HEK293 (cell line): ENCODE data around the gene IL11RA.

Experiments used
- EGR2 ChIP-seq: fragments of 450-650 bp; formaldehyde crosslinking; IDR thresholded peaks from 2 replicates; pipeline ENCODE4 v1.5.1; 2016; ENCODE audit warnings: low read depth, missing biosample characterization, missing genetic modification characterization
- FEZF1 ChIP-seq: fragments of 450-650 bp; formaldehyde crosslinking; IDR thresholded peaks from 2 replicates; pipeline ENCODE4 v1.5.1; 2016; ENCODE audit warnings: missing biosample characterization, missing genetic modification characterization
- HOXC10 ChIP-seq: sonication (generic); formaldehyde crosslinking; IDR thresholded peaks from 2 replicates; pipeline ENCODE4 v1.8.1; 2023; ENCODE audit warnings: mild to moderate bottlenecking, missing genetic modification reagents
- HOXD13 ChIP-seq: sonication (generic); formaldehyde crosslinking; IDR thresholded peaks from 2 replicates; pipeline ENCODE4 v1.8.0; 2022; ENCODE audit warnings: missing genetic modification reagents, borderline replicate concordance
- KLF1 ChIP-seq: fragments of 450-650 bp; formaldehyde crosslinking; IDR thresholded peaks from 2 replicates; pipeline ENCODE4 v1.5.1; 2016; ENCODE audit warnings: missing biosample characterization, missing genetic modification characterization
- KLF17 ChIP-seq: fragments of 450-650 bp; formaldehyde crosslinking; IDR thresholded peaks from 2 replicates; pipeline ENCODE4 v1.5.1; 2016; ENCODE audit warnings: missing biosample characterization, missing genetic modification characterization
- PATZ1 ChIP-seq: fragments of 450-650 bp; formaldehyde crosslinking; IDR thresholded peaks from 2 replicates; pipeline ENCODE4 v1.5.1; 2016; ENCODE audit warnings: missing biosample characterization, missing genetic modification characterization
- REPIN1 ChIP-seq: fragments of 450-650 bp; formaldehyde crosslinking; IDR thresholded peaks from 2 replicates; pipeline ENCODE4 v1.5.1; 2017; ENCODE audit warnings: missing biosample characterization, missing genetic modification characterization, low read depth
- TRIM28 ChIP-seq: IDR thresholded peaks from 2 replicates; pipeline ENCODE4 v1.6.1; 2011; ENCODE audit warnings: low read length, control low read depth, borderline replicate concordance
- ZBTB26 ChIP-seq: fragments of 450-650 bp; formaldehyde crosslinking; optimal IDR thresholded peaks from 2 replicates; pipeline ENCODE3; 2016; ENCODE audit warnings: missing biosample characterization, mild to moderate bottlenecking, missing genetic modification characterization
- ZBTB44 ChIP-seq: fragments of 450-650 bp; IDR thresholded peaks from 2 replicates; pipeline ENCODE4 v1.5.1; 2018; ENCODE audit warnings: missing biosample characterization, mild to moderate bottlenecking, missing genetic modification characterization
- ZBTB6 ChIP-seq: fragments of 450-650 bp; formaldehyde crosslinking; IDR thresholded peaks from 2 replicates; pipeline ENCODE4 v1.5.1; 2017; ENCODE audit warnings: missing biosample characterization, missing genetic modification characterization
- ZFHX2 ChIP-seq: fragments of 450-650 bp; formaldehyde crosslinking; conservative IDR thresholded peaks from 2 replicates; pipeline ENCODE4 v1.5.1; 2016; ENCODE audit warnings: missing biosample characterization, missing genetic modification characterization
- ZFP3 ChIP-seq: fragments of 450-650 bp; formaldehyde crosslinking; IDR thresholded peaks from 2 replicates; pipeline ENCODE4 v1.5.1; 2016; ENCODE audit warnings: low read depth, missing biosample characterization, missing genetic modification characterization
- ZFP41 ChIP-seq: fragments of 450-650 bp; formaldehyde crosslinking; IDR thresholded peaks from 2 replicates; pipeline ENCODE4 v1.5.1; 2016; ENCODE audit warnings: missing biosample characterization, missing genetic modification characterization, borderline replicate concordance
- ZNF16 ChIP-seq: fragments of 450-650 bp; formaldehyde crosslinking; IDR thresholded peaks from 2 replicates; pipeline ENCODE4 v1.5.1; 2016; ENCODE audit warnings: low read depth, missing biosample characterization, missing genetic modification characterization
- ZNF211 ChIP-seq: fragments of 450-650 bp; formaldehyde crosslinking; IDR thresholded peaks from 2 replicates; pipeline ENCODE4 v1.5.1; 2016; ENCODE audit warnings: low read depth, missing biosample characterization, missing genetic modification characterization
- ZNF26 ChIP-seq: fragments of 450-650 bp; formaldehyde crosslinking; IDR thresholded peaks from 2 replicates; pipeline ENCODE4 v1.5.1; 2016; ENCODE audit warnings: missing biosample characterization, missing genetic modification characterization
- ZNF266 ChIP-seq: fragments of 450-650 bp; formaldehyde crosslinking; IDR thresholded peaks from 2 replicates; pipeline ENCODE4 v1.5.1; 2016; ENCODE audit warnings: missing biosample characterization, missing genetic modification characterization, low read depth
- ZNF280D ChIP-seq: fragments of 450-650 bp; formaldehyde crosslinking; IDR thresholded peaks from 2 replicates; pipeline ENCODE4 v1.5.1; 2016; ENCODE audit warnings: missing biosample characterization, missing genetic modification characterization
- ZNF37A ChIP-seq: fragments of 450-650 bp; IDR thresholded peaks from 2 replicates; pipeline ENCODE4 v1.5.1; 2018; ENCODE audit warnings: missing biosample characterization, missing genetic modification characterization
- ZNF48 ChIP-seq: fragments of 450-650 bp; formaldehyde crosslinking; IDR thresholded peaks from 2 replicates; pipeline ENCODE4 v1.5.1; 2016; ENCODE audit warnings: missing biosample characterization, missing genetic modification characterization
- ZNF529 ChIP-seq: fragments of 450-650 bp; formaldehyde crosslinking; IDR thresholded peaks from 2 replicates; pipeline ENCODE4 v1.5.1; 2017; ENCODE audit warnings: missing genetic modification characterization, missing biosample characterization; ENCODE audit not compliant: insufficient replicate concordance
- ZNF596 ChIP-seq: fragments of 450-650 bp; IDR thresholded peaks from 2 replicates; pipeline ENCODE4 v1.5.0; 2018; ENCODE audit warnings: missing biosample characterization, mild to moderate bottlenecking, missing genetic modification characterization, moderate library complexity
- ZNF623 ChIP-seq: fragments of 450-650 bp; formaldehyde crosslinking; IDR thresholded peaks from 2 replicates; pipeline ENCODE4 v1.5.1; 2016; ENCODE audit warnings: missing biosample characterization, missing genetic modification characterization
- ZNF707 ChIP-seq: fragments of 450-650 bp; formaldehyde crosslinking; IDR thresholded peaks from 2 replicates; pipeline ENCODE4 v1.5.1; 2016; ENCODE audit warnings: missing biosample characterization, missing genetic modification characterization
- ZNF747 ChIP-seq: fragments of 450-650 bp; formaldehyde crosslinking; IDR thresholded peaks from 2 replicates; pipeline ENCODE4 v1.5.1; 2016; ENCODE audit warnings: missing biosample characterization, missing genetic modification characterization
- ZXDB ChIP-seq: fragments of 450-650 bp; formaldehyde crosslinking; IDR thresholded peaks from 2 replicates; pipeline ENCODE4 v1.5.1; 2016; ENCODE audit warnings: missing biosample characterization, missing genetic modification characterization

The IL11RA gene

GRCh38 chr9:34637356-34638137 is 14.4 kb upstream of the IL11RA start, which contains the start of gene SIGMAR1 (continued):
- no peak for TF ChIP-seq ZNF529 (tag by site-specific recombination)
- peak; percentile 91 for TF ChIP-seq ZNF37A (tag by site-specific recombination)
- 0 out of 2 replicates have a peak, but pooled peaks have one; percentile 31 for TF ChIP-seq ZNF596
- no peak for TF ChIP-seq KLF17 (tag by site-specific recombination)
- TF ChIP-seq ZNF211 = no peak
- TF ChIP-seq FEZF1 = no peak
- TF ChIP-seq ZBTB6 (tag by site-specific recombination) = 0 out of 2 replicates have a peak, but pooled peaks have one; percentile 25
- peak; percentile 95 for TF ChIP-seq ZFHX2 (tag by site-specific recombination)
- TF ChIP-seq ZNF747 (tag by site-specific recombination) = no peak
- no peak for TF ChIP-seq ZNF280D (tag by site-specific recombination)
- TF ChIP-seq EGR2 (tag by site-specific recombination) = peak; percentile 71
- peak; percentile 77; the same call in 1 of the 2 replicates for TF ChIP-seq HOXD13 (CRISPR knock-in tag)
- TF ChIP-seq TRIM28 = peak; percentile 56; the same call in 1 of the 2 replicates
- TF ChIP-seq PATZ1 (tag by site-specific recombination) = peak; percentile 80
- peak; percentile 91 for TF ChIP-seq KLF1
- no peak for TF ChIP-seq ZNF707 (tag by site-specific recombination)
- TF ChIP-seq ZNF16 (tag by site-specific recombination) = no peak
- TF ChIP-seq ZNF266 (tag by site-specific recombination) = no peak
- 0 out of 2 replicates have a peak, but pooled peaks have one; percentile 33 for TF ChIP-seq ZXDB (tag by site-specific recombination)
- TF ChIP-seq ZNF26 = no peak
- TF ChIP-seq HOXC10 (CRISPR knock-in tag) = 0 out of 2 replicates have a peak, but pooled peaks have one; percentile 86
- peak; percentile 79 for TF ChIP-seq ZBTB26 (tag by site-specific recombination)
- no peak for TF ChIP-seq ZNF623 (tag by site-specific recombination)
- TF ChIP-seq REPIN1 (tag by site-specific recombination) = peak; percentile 62; the same call in 1 of the 2 replicates
- TF ChIP-seq ZNF48 = no peak
- TF ChIP-seq ZFP3 (tag by site-specific recombination) = no peak
- TF ChIP-seq ZFP41 (tag by site-specific recombination) = no peak
- TF ChIP-seq ZBTB44 (tag by site-specific recombination) = no peak
